Smooth muscle cell (in vitro differentiated cells): ENCODE data around the gene ZFP3. TPM values are rescaled to one million over a fixed set of nuclear protein-coding genes. Genes with fewer than 3 reads are reported as not detected.
"Not testable (repeated sequence)": the region's sequence is repeated elsewhere in the genome, so short reads cannot be mapped to it uniquely, and the experiment has no call there.

Source experiments
- DNase-seq: peaks from one replicate; lab custom pipeline; 2025; ENCODE audit not compliant: unreplicated experiment; lab: John Stamatoyannopoulos, UW
- H2AFZ ChIP-seq: fragments of 200-600 bp; sonication (generic); 2 replicates; pipeline ENCODE4 v1.6.0; 2016; ENCODE audit warnings: antibody characterized with exemption, low read depth, mild to moderate bottlenecking
- H3F3A ChIP-seq: fragments of 200-600 bp; sonication (generic); 2 replicates; pipeline ENCODE4 v1.6.0; 2017; ENCODE audit warnings: antibody characterized with exemption, low read depth
- H3K27ac ChIP-seq: fragments of 200-600 bp; sonication (generic); 2 replicates; pipeline ENCODE4 v1.5.1; 2016; ENCODE audit warnings: low read depth, mild to moderate bottlenecking
- H3K27me3 ChIP-seq: fragments of 200-600 bp; sonication (generic); 2 replicates; pipeline ENCODE4 v1.6.1; 2016; ENCODE audit warnings: low read depth, mild to moderate bottlenecking
- H3K36me3 ChIP-seq: fragments of 200-600 bp; sonication (generic); 2 replicates; pipeline ENCODE4 v1.5.1; 2016; ENCODE audit warnings: low read depth
- H3K4me1 ChIP-seq: fragments of 200-600 bp; sonication (generic); 2 replicates; pipeline ENCODE4 v1.5.1; 2016; ENCODE audit warnings: low read depth
- H3K4me2 ChIP-seq: fragments of 200-600 bp; sonication (generic); 2 replicates; pipeline ENCODE4 v1.6.0; 2016; ENCODE audit warnings: mild to moderate bottlenecking
- H3K4me3 ChIP-seq: fragments of 200-600 bp; sonication (generic); 2 replicates; pipeline ENCODE4 v1.5.1; 2016; ENCODE audit warnings: mild to moderate bottlenecking
- H3K79me2 ChIP-seq: fragments of 200-600 bp; sonication (generic); 2 replicates; pipeline ENCODE4 v1.6.0; 2016; ENCODE audit warnings: low read depth, mild to moderate bottlenecking
- H3K9ac ChIP-seq: fragments of 200-600 bp; sonication (generic); 2 replicates; pipeline ENCODE4 v1.6.0; 2016; ENCODE audit warnings: low read depth
- H3K9me3 ChIP-seq: fragments of 200-600 bp; sonication (generic); replicated peaks from 2 replicates; pipeline ENCODE4 v1.5.1; 2016; ENCODE audit warnings: low read depth
- H4K20me1 ChIP-seq: fragments of 200-600 bp; sonication (generic); 2 replicates; pipeline ENCODE4 v1.6.0; 2016; ENCODE audit warnings: low read depth
- WGBS: methylation state at CpG from one replicate; pipeline ENCODE4 v1.1.7; 2016; ENCODE audit warnings: low lambda C conversion rate; 5-methylcytosine and 5-hydroxymethylcytosine counted together
- polyA plus RNA-seq: library from polyadenylated mRNA; unstranded; fragments of >200 nt; fragmentation: Nextera tagmentation; extraction: Ambion mirVana; gene quantifications from 2 replicates; pipeline ENCODE4 v1.2.1, GENCODE V29; 2016
- total RNA-seq: library from RNA; depleted of rRNA; stranded (reverse); fragments of >200 nt; gene quantifications from 2 replicates; pipeline ENCODE4 v1.2.3, GENCODE V29; 2014
- TF ChIP-seq, protein P1 (sequence below): fragments of 200-600 bp; sonication (generic); IDR thresholded peaks from 2 replicates; pipeline ENCODE4 v1.5.1; 2017; ENCODE audit warnings: borderline replicate concordance, mild to moderate bottlenecking, antibody characterized with exemption; ENCODE audit not compliant: insufficient read depth, poor library complexity, severe bottlenecking

ZFP3 gene
- total and polyA plus RNA-seq, 2 experiments from 2014 or later = 0.13 to 0.22 TPM

DNA sequence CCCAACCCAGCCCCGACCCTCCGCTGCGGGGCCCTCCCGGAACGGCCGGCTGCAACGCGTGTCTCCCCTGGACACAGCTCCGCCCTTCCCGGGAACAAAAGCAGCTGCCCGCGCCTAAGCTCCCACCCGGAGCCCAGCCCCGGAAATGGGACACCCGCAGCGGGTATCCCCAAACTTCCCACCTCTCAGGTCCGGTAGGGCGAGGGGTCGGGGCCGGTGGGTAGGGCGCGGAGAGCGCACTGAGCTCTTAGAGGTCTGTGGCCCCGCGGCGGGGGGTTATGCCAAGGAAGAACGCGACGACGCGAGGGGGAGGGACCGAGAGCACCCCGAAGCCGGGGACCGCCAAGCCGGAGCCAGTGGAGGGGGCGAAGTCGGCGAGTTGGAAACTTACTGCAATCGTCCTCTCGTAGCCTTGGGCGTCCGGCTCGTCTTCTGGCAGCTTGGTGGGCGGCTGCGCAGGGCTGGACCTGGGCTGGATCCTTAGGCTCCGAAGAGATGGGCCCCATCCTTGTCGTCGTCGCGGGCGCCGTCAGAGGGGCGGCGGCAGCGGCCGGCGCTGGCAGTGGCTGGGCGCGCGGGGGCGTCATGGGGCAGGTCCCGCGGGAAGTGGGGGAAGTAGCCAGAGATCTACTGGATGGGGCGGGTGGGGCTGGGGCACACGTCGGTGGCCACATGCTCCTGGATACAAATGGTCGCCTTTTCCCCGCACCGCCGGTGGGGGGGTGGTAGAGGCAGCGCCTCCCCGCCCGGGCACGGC is 44.5 kb downstream of the ZFP3 start:
- peak overlapping the region; percentile 98 for H3K4me2 ChIP-seq
- H3K9me3 ChIP-seq = no peaks in the 10 kb centered on the region
- no peaks in the 10 kb centered on the region for H3K79me2 ChIP-seq
- no peak for DNase-seq
- H3K4me1 ChIP-seq = peaks cover 5% of the 10 kb centered on the region
- H3K27me3 ChIP-seq = no peaks in the 10 kb centered on the region
- no peaks in the 10 kb centered on the region for H3K36me3 ChIP-seq
- no peaks in the 10 kb centered on the region for H4K20me1 ChIP-seq
- H3K4me3 ChIP-seq = peak overlapping the region; percentile 77
- peak overlapping the region; percentile 57 for H3K9ac ChIP-seq
- H2AFZ ChIP-seq = peak overlapping the region; percentile 96
- TF ChIP-seq, protein P1, sequence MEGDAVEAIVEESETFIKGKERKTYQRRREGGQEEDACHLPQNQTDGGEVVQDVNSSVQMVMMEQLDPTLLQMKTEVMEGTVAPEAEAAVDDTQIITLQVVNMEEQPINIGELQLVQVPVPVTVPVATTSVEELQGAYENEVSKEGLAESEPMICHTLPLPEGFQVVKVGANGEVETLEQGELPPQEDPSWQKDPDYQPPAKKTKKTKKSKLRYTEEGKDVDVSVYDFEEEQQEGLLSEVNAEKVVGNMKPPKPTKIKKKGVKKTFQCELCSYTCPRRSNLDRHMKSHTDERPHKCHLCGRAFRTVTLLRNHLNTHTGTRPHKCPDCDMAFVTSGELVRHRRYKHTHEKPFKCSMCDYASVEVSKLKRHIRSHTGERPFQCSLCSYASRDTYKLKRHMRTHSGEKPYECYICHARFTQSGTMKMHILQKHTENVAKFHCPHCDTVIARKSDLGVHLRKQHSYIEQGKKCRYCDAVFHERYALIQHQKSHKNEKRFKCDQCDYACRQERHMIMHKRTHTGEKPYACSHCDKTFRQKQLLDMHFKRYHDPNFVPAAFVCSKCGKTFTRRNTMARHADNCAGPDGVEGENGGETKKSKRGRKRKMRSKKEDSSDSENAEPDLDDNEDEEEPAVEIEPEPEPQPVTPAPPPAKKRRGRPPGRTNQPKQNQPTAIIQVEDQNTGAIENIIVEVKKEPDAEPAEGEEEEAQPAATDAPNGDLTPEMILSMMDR = no peak
- H3K27ac ChIP-seq = no peak overlapping the region
- H3F3A ChIP-seq = no peaks in the 10 kb centered on the region
- WGBS = 5% methylated on average over 42 of the region's 75 CpGs

DNA sequence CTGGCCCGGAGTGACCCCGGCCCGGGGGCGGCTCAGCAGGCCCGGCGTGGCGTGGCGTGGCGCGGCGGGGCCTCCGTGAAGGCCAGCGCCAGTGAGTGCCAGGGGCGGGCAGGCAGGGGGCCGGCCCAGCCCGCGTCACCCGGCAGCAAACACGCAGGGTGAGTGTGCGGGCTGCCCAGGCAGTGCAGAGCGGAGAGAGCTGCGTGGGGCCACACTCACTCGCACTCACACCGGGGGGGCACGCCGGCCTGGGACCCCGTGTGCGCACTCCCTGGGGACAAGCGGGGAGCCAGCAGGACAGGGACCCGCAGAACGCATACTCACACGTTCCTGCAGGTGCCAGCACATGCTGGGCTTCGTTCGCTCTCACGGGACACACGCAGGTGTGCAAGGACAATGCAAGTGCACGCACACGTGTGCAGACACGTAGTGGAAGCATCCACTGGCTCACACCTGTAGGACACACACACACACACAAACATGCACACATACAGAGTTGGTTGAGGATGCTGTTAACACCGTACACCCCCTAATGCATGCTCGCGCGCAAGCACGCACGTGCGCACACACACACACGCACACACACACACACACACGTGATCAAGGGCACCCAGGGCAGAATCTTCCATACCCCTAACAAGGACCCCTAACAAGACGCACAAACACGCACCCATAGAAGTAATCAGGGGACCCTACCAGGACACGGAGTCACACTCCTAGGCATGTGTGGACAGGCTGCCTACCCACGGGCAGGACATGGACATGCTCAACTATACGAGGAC is 45.3 kb downstream of the ZFP3 start:
- Histone ChIP-seq H2AFZ (no peak overlapping the region), H3K27ac (no peak overlapping the region), H3K27me3 (no peaks in the 10 kb centered on the region), H4K20me1 (no peaks in the 10 kb centered on the region), H3F3A (no peaks in the 10 kb centered on the region), H3K9me3 (no peaks in the 10 kb centered on the region), H3K36me3 (no peaks in the 10 kb centered on the region), H3K79me2 (no peaks in the 10 kb centered on the region), H3K9ac (no peak overlapping the region), H3K4me3 (peak overlapping the region; percentile 77), H3K4me2 (peak overlapping the region; percentile 98), H3K4me1 (peaks cover 5% of the 10 kb centered on the region)
- 85% methylated on average over 49 of the region's 53 CpGs for WGBS
- TF ChIP-seq, protein P1 = no peak
- no peak for DNase-seq

DNA sequence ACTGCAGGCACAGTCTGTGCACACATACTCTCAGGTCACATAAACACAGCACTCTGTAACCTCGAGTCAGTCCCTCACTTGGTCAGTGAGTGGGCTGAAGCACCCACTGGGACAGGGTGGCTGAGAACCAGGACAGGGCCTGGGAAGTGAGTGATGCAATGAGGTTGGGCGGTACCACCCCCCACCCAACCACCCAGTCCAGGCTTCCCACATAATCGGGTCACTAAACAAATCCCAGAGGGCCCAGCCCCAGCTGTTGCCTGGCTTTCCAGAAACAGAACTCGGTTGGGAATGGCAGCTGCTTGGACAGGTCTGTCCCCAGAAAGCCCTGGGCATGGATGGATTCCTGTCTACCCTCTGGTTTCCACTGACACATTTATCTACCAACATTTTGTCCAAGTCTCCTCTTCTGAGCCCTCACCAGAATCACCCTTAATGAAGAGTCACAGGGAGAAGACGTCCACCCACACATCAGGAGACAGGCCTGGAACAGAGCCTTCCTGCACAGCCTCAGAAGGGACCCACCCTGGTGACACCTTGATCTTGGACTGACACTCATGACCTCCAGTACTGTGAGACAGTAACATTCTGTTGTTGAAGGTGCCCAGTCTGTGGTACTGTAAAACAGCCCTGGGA is 46.0 kb downstream of the ZFP3 start:
- 72% methylated on average over 5 of the region's 5 CpGs for WGBS
- H2AFZ ChIP-seq, H4K20me1 ChIP-seq, H3K9ac ChIP-seq, H3K79me2 ChIP-seq, H3K36me3 ChIP-seq, H3K9me3 ChIP-seq, H3F3A ChIP-seq, DNase-seq, H3K4me2 ChIP-seq, H3K4me1 ChIP-seq, H3K4me3 ChIP-seq, H3K27ac ChIP-seq, H3K27me3 ChIP-seq: not testable (repeated sequence)

DNA sequence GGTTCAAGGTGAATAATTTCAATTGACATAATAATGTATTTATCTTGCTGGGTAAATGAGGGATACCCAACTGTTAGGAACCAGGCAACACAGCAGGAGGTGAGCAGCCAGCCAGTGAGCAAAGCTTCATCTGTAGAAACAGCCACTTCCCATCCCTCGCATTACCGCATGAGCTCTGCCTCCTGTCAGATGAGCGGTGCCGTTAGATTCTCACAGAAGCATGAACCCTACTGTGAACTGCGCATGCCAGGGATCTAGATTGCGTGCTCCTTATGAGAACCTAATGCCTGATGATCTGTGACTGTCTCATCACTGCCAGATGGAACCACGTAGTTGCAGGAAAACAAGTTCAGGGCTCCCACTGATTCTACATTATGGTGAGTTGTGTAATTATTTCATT is 46.6 kb downstream of the ZFP3 start:
- DNase-seq, H3K4me3 ChIP-seq, H3K9me3 ChIP-seq, H2AFZ ChIP-seq, H3K4me1 ChIP-seq, H3F3A ChIP-seq, H3K27me3 ChIP-seq, H3K36me3 ChIP-seq, H4K20me1 ChIP-seq, H3K9ac ChIP-seq, H3K79me2 ChIP-seq, H3K4me2 ChIP-seq, H3K27ac ChIP-seq: not testable (repeated sequence)
- WGBS = 85% methylated on average over 7 of the region's 7 CpGs
